Measurements from ENCODE around the gene MTCL1.

Gene MTCL1

DNA sequence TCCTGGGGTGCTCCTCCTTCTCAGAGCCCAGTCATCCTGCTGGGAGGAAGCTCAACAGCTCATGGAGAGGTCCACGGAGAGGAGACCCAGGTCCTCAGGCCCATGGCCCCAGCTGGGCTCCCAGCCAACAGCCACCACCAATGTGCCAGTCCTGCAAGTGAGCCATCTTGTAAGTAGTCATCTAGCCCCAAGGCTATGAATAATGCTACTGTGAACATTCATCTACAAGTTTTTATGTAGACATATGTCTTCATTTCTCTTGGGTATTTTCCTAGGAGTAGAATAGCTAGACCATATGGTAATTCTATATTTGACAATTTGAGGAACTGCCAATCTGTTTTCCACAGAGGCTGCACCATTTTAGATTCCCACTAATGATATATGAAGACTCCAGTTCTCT, 166.1 kb downstream of the MTCL1 start:
- no peak for DNase-seq

DNA sequence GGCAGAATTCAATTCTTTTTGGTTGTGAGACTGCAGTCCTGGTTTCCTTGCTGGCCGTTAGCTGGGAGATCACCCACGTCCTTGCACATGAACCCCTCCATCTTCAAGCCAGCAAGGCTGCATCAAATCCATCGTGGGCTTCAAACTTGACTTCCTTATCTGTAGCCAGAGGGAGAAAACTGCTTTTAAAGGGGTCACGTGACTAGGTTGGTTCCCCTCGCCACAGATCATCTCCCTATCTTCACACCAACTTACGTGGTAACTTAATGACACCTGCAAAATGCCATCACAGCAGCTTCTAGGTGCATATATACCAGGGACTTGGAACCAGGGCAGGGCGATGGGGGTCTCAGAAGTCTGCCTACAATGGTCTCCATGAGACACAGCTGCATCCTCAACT, 169.5 kb downstream of the MTCL1 start:
- DNase-seq, result no peak

DNA sequence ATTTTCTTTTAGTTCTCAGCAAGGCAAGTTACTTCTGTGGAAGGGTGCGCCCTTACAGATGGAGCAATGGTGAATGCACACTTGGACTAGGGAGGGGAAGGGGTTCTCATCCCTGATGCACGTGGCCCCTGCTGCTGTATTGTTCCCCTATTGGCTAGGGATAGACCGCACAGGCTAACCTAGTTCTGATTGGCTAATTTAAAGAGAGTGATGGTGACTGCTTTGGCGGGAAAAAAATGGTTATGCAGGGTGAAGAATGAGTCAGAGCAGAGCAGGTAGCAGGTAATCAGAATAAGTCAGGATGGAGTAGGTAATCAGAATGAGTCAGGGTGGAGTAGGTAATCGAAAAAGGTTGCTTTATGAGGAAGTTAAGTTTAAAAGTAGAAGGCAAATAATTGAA, 171.5 kb downstream of the MTCL1 start:
- no peak for DNase-seq

DNA sequence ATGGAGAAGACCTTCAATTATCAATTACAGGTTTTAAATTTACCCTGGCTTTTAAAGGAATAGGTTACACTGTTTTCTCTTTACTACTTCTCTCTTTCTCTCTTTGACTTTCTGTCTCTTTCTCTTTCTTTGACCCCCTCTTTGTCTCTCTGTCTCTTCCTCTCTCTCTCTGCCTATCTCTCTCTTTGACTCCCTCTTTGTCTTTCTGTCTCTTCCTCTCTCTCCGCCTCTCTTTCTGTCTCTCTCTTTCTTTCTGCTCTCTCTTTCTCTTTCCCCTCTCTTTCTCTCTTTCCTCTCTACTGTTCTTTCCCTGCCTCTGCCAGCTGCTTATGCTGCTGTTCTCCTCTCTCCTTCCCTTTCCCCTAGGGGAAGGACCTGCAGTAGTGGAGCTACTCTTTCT, 175.7 kb downstream of the MTCL1 start:
- DNase-seq, result no peak

Measured in AML-193 (cell line).